IPS DF 19.7 (cell line): ENCODE measurements around the gene PWWP2A.
A peak's percentile ranks its signal among the peaks of the same experiment; 100 is the strongest.
"Not testable (repeated sequence)": the region's sequence is repeated elsewhere in the genome, so short reads cannot be mapped to it uniquely, and the experiment has no call there.

Source experiments
- DNase-seq: peaks from one replicate; pipeline ENCODE4 v3.0.0-alpha.2; 2013; ENCODE audit warnings: low read depth, low spot score

The PWWP2A gene

DNA sequence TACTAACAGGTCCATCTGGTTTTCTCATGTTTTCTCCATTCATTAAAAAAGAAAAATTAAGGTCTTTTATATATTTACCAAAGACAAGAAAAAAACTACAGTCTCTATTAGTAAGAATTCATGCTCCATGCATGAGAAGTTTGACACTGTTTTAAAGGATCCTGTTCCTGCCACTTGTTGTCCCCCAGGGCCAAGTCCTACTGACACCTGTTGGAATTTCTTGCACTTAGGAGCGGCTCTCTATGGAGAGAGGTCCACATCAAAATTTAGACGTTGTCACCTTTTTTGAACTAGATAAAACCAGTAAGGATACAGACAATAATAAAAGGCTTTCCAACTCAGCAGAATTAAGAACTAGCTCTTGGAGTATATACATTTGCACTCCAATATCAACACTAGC lies 42.3 kb downstream of the PWWP2A start:
- DNase-seq = no peak

DNA sequence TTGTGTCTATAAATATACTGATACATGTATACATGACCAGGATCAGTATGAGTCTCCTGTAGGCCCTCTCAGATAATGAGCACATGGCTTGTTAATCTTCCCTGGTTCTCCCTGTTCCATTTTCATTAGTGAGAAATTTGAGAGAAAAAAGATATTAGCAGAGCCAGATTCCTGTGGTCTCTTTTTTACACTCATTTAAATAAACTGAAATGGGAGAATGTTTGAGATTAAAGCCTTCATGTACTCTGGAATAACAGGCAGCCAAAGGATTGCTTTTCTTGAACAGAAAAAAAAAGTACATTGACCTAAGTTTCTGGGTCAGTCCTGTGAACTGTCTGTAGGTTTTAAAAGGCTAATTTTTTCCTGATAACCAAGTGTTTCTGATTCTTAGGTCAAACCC lies 44.2 kb downstream of the PWWP2A start:
- DNase-seq = no peak

DNA sequence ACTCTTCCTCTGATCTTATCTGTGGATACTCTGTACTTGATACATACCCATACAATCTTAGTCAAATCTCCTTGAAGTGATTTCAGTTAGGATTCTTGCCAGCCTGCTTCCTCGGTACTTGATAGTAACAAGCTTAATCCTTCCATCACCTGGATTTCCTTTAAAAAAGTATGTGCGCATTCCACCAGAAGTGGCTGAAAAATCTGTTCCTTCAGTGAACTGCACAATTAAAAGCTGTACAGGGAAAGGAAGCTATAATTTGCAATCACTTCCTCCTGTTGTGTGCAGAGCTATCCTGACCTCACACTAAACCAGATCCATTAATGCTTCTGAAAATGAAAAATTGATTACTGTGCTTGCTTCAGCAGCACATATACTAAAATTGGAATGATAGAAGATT lies 47.3 kb downstream of the PWWP2A start:
- DNase-seq = no peak

DNA sequence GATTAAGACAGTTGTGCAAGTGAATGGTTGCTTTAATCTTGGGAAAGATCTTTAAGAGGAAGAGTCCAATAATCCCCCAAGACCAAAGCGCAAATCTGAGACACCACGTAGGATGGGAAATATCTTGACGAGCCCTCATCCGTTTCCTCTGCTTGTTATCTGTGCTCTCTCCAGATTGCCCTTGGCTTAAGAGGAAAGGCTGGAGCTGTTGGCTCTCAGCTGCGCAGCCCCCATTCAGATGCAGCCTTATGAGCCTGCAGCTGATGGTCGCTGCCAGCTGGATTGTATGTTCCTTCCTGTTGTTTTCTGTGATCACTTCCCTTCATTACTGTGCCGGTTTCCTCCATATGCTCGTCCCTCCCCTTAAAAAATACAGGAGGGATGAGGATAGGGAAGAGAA lies 47.7 kb downstream of the PWWP2A start:
- no peak for DNase-seq

DNA sequence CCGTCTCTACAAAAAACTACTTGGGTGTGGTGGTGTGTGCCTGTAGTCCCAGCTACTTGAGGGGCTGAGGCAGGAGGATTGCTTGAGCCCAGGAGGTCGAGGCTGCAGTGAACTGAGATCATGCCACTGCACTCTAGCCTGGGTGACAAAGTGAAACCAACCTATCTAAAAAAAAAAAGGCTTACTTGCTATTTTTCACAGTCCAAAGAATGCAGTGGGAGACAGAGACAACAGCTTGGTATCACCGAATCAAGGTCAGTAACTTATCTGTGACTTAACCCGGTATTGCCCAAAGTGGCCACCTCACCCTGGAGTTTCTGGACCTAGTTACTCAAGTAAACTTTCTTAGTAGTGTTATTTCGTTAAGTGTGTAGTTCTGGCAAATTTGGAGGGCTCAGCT lies 50.1 kb downstream of the PWWP2A start:
- DNase-seq = not testable (repeated sequence)

DNA sequence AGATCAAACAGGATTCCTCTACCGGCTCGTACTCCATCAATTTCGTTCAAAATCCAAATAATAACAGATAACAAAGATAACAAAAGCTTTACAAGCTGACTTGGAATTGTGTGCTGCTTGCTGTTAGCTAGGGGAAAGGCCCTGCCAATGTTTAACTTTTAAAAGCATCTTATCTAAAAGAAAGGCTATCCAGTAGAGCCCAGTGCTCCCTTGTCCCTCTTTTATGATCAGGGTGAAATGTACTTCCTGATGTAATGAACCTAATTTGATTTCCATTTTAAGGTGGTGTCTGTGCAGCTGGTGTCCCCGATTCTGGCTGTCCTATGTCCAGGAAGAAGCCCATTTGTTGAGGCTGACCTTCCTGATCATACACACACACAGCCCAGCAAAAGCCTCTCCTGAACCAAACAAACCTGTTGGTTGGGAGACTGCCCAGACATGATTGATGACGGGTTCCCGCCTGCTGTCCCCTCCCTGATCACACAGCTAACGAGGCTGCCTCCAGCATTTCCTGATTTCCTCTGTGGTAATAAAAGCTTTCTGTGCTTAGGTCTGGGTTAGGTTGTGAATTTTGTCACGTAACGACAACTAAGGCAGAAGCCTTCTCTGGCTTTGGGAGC lies 54.1 kb downstream of the PWWP2A start:
- no peak for DNase-seq

DNA sequence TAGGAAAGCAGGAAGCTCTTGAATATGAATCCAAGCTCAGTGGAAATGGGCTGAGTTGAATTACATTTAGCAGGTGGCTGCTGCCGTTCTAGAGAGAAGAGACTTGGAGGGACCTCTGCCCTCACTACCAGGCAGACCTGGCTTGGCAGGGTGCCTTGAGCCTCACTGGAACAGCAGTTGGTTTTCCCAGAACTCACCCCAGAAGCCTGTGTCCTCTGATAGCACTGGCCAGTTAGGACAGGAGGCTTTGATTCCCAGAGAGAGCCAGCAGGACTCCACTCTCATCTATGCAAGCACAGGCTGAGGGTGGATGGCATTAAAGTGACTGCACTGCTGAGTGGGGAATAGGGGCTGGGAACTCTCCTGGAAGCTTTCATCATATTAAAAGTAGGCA lies 54.8 kb downstream of the PWWP2A start:
- no peak for DNase-seq

DNA sequence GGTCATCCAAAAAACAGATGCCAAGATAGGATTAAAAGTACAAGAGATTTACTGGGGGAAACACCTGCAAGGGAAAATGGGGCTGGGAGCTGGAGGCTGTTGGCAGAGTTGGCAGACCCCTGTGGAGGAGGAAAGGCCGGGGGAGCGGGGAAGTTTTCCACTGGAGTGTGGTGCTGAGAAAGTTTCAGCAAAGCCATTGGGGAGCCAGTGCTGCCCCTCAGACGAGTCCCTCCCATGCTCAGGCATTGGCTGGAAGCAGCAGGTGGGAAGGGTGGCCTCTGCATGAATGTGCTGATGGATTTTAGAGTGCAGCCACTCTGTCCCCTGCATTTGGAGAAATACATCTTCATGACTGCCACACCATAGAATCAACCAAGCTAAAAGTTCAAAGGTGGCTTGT lies 57.5 kb downstream of the PWWP2A start:
- no peak for DNase-seq

DNA sequence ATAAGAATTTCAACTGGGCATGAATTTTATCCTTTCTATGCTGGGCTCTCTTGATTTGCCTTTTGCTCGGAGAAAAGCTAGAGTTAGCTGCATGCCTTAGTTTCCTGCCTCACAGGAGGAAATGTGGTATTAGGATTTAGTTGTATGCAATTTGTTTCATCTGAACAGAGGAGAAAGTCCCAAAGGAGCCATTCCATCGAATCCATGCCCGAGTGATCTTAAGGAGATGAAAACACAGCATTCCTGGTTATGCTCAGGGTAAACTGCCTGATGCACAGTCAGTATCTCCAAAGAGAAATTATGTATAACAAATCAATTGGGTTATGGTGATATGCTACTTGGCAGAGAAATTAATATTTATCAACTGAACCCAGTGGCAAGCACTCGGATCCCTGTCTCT lies 59.2 kb downstream of the PWWP2A start:
- DNase-seq = no peak

DNA sequence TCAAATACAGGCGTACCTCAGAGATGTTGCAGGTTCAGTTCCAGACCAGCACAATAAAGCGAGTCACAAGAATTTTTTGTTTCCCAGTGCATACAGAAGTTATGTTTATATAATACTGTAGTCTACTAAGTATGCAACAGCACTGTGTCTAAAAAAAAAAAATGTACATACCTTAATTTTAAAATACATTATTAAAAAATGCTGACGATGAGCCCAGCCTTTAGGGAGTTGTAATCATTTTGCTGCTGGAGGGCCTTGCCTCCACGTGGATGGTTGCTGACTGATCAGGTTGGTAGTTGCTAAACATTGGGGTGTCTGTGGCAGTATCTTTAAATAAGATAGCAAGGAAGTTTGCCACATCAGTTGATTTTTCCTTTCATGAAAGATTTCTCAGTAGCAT lies 62.0 kb downstream of the PWWP2A start:
- DNase-seq = no peak

DNA sequence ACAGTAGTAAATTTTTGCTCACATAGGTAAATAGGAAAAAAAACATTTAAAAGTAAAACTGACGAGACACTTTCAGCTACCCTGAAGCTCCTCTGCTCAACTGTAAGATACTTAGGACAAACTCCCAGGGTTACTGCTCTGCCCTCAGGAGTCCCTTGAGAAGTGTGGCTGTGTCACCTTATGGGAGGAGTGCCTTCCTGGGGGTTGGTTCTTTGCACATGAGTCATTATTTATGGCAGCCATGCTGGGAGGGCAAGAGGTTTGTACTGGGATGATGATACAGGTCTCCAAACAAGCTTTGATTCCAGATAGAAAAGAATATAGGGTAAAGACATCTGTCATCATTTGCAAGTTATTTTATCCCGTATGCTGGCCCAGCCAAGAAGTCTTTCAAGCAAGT lies 64.4 kb downstream of the PWWP2A start:
- no peak for DNase-seq

DNA sequence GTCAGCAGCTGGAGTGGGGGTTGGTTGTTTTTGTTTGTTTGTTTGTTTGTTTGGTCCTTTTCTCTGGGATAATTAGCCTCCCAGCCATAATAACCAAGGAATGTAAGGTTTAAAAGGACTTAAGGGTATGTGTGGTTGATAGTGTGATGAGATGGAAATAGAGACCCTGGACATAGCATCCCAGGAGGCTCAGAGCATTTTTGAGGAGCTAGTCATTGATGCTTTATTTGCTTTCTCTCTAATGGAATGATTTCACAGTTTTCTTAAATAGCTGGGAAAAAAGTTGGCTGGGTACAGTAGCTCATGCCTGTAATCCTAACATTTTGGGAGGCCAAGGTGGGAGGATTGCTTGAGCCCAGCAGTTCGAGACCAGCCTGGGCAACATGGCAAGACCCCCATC lies 65.2 kb downstream of the PWWP2A start:
- DNase-seq = no peak

DNA sequence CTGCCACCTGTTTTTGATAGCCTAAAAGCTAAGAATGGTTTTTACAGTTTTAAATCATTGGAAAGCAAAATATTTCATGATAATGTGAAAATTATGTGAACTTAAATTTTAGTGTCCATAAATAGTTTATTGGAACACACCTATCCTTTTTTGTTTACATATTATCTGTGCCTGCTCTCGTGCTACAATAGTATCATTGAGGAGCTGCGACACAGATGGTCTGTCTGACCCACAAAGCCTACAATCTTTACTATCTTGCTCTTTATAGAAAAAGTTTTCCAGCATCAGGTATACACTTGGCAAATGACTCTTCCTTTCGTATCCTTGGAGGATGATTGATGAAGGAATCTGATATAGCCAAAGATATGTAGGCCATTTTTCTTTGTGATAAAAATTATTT lies 70.2 kb downstream of the PWWP2A start:
- no peak for DNase-seq

DNA sequence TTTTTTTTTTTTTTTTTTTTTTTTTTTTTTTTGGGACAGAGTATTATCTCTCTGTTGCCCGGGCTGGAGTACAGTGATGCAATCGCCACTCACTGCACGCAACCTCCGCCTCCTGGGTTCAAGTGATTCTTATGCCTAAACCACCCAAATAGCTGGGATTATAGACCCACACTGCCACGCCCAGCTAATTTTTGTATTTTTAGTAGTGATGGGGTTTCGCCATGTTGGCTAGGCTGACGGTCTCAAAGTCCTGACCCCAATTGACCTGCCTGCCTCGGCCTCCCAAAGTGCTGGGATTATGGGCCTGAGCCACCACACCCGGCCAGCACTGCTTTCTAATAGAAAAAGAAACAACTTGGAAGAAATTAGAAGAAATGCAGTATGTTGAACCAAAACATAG lies 71.1 kb downstream of the PWWP2A start:
- DNase-seq = no peak

DNA sequence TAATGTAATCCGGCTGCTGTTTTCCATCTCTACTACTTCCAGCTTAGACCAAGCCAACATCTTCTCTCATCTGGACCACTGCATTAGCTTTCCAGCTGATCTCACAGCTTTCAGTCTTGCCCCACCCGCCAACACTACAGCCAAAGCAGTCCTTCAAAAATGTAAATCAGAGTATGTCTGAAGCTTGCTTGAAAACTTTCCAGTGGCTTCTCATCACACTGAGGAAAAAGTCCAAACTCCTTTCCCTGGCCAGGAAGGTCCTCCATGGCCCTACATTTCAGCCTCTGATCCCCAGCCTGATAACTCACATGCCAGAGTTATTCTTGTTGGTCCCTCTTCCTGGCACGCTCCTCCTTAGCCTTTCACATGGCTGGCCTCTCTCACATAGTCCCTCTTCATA lies 71.8 kb downstream of the PWWP2A start:
- no peak for DNase-seq

DNA sequence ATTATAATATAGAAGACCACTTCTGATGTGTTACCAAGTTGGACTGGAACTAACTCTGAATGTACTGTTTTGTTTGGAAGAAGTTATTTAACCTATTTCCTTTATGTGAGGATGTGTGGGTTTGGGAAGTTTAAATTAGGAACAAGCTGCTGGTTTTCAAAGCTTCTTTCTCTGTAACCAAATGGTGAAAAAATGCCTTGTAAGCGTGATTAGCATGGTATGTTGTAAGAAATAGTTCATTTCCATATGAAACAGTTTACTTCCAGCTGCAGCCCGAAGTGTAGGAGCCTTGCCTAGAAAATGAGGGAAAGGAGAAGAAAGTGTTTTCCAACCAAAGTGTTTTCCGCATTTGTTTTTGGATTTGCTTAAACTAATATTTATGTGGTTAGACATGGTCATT lies 74.3 kb downstream of the PWWP2A start:
- DNase-seq = no peak

DNA sequence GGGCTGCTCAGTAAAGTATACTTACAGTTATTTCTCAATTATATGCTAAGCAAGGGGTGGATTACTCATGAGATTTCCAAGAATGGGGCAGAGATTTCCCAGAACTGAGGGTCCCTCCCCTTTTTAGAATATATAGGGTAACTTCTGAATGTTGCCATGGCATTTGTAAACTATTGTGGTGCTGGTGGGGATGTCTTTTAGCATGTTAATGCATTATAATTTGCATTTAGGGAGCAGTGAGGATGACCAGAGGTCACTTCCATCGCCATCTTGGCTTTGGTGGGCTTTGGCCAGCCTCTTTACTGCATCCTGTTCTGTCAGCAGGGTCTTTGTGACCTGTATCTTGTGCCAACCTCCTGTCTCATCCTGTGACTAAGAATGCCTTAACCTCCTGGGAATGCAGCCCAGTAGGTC lies 74.9 kb downstream of the PWWP2A start:
- DNase-seq = peak; percentile 57

DNA sequence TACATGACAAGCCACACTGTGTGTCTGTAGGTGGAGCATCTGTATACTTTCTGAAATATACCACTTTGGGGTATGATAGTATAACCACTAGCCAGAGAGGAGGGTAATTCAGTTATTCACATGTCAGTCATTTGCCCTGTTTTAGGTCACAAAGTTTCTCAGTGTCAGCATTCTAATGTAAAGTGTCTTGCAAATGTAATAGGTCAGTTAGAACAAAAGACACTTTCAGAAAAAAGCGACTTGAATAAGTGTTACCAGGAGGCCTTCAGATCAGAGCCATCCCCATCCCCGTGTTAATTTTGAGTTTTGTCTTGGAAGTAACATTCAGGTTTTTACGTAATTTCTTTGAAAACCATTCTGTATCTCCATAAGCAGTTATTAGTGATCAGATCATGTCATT lies 76.6 kb downstream of the PWWP2A start:
- no peak for DNase-seq
